Skin epidermis (tissue), 12 donors: ENCODE results near the gene PAXIP1.
"Not testable (repeated sequence)": the region's sequence is repeated elsewhere in the genome, so short reads cannot be mapped to it uniquely, and the experiment has no call there.

Experiments used
- H3K27ac ChIP-seq, 21 experiments: fragments of 200-600 bp; sonication (generic) in 11 of 21; one replicate each; pipeline ENCODE4 v1.5.0; 2020; ENCODE audit warnings: mild to moderate bottlenecking in 3 of 21, inconsistent platforms in 2 of 21, moderate library complexity in 2 of 21
- H3K4me3 ChIP-seq, 7 experiments: fragments of 200-600 bp; sonication (generic) in 2 of 7; one replicate each; pipeline ENCODE4 v1.5.0; 2020; ENCODE audit warnings: inconsistent platforms in 2 of 7, mild to moderate bottlenecking in 2 of 7, moderate library complexity in 1 of 7

Gene PAXIP1

DNA sequence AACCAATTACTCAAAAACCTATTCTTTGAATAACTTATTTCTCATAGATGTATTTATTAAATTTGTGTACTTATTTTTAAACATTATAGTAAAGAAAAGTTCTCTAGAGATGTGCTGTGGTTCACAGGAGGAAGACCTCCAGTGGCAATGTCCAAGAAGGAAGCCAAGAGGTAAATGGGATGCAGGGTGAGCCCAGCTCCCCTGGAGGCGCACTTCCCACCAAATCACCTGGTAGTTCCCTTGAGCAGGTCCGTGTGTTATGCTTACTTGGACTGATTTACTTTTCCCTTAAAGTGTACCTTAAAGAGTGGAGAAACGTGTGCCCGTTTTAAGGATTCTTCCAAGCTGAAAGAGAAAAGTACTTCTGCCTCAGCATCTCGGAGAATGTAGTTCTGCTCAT lies 55.3 kb downstream of the PAXIP1 start:
- no peak overlapping the region for H3K27ac ChIP-seq
- no peak overlapping the region for H3K4me3 ChIP-seq

DNA sequence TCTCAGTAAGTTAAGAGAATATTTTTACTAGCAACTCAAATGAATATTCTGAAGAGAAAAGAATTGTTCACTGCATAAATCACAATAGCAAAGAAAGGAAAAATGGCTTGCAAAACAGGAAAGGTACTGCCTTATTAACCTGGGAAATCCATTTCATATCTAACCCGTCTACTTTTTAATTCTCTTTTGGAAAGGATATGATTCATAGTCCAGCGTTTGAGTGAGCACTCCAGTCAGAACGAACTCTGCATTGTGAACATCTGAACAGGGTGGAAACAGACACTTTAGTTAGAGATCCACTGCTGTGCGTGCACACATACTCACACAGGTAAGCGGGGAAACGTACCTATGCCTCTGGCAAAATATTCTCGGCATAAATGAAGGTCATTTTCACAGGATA lies 56.8 kb downstream of the PAXIP1 start:
- H3K4me3 ChIP-seq: no peak overlapping the region
- no peak overlapping the region for H3K27ac ChIP-seq

DNA sequence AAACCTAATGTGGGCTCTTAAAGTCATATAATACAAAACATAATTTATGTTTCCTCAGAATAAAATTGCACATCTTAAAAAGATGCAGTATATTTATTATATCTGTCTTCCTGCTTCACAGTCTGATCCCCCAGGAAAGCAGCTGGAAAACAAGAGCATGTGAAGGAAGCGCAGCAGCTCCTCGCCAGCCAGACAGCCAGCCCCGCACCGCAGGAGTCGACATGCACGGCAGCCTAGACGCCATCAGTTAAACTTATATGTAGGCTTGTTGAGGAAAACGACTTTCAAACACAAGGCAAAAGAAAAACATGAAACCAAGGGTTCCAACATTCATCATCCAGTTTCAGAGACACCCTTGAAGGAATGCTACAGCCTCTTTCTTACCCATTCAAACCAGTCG lies 59.0 kb downstream of the PAXIP1 start:
- Histone ChIP-seq H3K27ac (no peak overlapping the region), H3K4me3 (no peak overlapping the region)

DNA sequence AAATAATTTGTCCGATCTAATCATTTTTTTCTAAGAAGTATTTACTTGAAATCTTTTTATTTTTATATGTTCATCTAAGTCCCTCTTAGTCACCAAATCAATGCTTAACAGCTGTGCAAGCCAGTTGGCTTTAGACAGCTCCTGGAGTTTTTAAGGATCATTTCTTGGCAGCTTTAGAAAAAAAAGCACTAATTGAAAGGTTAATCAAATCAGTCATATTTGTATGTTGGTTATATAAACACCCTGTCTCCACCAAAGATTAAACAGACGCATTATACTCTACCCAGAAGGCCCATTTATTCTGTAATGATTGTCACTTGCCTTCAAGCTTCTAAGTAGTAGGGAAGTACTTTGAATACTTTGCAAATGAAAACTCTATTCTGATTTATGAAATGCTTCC lies 60.2 kb downstream of the PAXIP1 start:
- no peak overlapping the region for H3K27ac ChIP-seq
- no peak overlapping the region for H3K4me3 ChIP-seq

DNA sequence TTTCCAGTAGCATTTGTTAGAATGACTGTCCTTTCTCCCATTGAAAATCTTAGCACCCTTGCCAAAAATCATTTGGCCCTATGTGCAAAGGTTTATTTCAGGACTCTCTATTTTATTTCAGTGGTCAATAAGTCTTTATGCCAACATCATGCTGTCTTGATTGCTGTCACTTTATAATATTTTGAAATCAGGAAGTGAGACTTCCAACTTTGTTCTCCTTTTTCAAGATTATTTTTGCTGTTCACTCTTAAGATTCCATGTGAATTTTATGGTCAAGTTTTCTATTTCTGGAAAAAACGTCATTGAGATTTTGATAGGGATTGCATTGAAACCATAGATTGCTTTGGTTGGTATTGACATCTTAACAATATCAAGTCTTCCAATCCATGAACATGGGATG lies 65.1 kb downstream of the PAXIP1 start:
- no peak overlapping the region for H3K4me3 ChIP-seq

DNA sequence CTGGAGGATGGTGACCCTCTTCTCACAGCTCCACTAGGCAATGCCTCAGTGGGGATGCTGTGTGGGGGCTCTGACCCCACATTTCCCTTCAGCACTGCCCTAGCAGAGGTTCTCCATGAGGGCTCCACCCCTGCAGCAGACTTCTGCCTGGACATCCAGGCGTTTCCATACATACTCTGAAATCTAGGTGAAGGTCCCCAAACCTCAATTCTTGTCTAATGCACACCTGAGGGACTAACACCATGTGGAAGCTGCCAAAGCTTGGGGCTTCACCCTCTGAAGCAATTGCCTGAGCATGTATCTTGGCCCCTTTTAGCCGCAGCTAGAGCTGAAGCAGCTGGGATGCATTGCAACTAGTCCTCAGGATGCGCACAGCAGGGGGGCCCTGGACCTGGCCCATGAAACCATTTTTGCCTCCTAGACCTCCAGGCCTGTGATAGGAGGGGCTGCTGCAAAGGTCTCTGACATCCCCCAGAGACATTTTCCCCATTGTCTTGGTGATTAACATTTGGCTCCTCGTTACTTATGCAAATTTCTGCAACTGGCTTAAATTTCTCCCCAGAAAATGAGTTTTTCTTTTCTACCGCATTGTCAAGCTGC lies 68.5 kb downstream of the PAXIP1 start:
- not testable (repeated sequence) for H3K4me3 ChIP-seq, H3K27ac ChIP-seq

More for the DNA sequence above, 65.1 kb downstream of the PAXIP1 start:
- no peak overlapping the region for H3K27ac ChIP-seq

DNA sequence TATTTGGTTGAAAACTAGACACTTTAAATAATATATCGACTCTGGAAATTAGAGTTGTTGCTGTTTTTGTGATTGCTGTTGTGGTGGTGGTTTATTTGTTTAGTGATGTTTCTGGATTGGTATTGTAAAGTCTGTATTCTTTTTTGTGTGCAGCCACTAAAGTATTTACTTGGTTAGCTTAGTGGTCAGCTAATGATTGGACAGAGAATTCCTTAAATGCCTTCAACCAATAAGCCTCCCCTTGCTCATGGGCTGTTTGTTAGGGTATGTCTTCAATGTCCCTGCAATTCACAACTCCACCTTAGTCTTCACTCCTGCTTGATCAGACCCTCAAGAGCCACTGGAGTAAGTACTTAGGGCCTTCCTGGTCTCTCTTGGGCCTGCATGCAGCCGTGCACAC lies 71.0 kb downstream of the PAXIP1 start:
- H3K4me3 ChIP-seq: no peak overlapping the region
- no peak overlapping the region for H3K27ac ChIP-seq

DNA sequence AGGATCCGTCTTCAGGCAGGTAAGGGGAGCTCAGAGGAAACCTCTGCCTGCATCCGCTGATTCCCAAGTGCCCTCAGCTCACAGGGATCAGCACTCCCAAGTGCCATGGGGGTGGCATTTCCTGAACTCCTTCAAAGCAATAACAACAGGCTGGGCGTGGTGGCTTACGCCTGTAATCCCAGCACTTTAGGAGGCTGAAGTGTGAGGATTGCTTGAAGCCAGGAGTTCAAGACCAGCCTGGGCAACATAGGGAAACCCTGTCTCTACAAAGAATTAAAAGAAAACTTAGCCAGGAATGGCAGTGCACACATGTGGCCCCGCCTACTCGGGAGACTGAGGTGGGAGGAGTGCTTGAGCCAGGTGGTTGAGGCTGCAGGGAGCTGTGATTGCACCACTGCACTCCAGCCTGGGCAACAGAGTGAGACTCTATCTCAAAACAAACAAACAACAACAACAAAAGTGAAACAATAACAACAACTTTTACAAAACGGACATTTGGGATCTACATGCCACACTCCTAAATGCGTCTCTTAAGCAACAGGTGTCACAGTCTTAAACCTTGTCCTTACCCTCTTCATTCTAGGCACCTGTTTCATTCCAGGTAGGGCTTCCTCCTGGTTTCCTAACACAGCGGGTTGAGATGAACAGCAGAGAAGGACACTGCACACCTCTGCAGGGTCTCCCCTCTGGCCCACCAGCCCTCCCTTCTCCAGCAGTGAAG lies 73.8 kb downstream of the PAXIP1 start:
- Histone ChIP-seq H3K27ac (peak overlapping the region in 19 of 21 experiments; percentile 60 to 94 (median 85)), H3K4me3 (peak overlapping the region; percentile 36 to 71 (median 63))

DNA sequence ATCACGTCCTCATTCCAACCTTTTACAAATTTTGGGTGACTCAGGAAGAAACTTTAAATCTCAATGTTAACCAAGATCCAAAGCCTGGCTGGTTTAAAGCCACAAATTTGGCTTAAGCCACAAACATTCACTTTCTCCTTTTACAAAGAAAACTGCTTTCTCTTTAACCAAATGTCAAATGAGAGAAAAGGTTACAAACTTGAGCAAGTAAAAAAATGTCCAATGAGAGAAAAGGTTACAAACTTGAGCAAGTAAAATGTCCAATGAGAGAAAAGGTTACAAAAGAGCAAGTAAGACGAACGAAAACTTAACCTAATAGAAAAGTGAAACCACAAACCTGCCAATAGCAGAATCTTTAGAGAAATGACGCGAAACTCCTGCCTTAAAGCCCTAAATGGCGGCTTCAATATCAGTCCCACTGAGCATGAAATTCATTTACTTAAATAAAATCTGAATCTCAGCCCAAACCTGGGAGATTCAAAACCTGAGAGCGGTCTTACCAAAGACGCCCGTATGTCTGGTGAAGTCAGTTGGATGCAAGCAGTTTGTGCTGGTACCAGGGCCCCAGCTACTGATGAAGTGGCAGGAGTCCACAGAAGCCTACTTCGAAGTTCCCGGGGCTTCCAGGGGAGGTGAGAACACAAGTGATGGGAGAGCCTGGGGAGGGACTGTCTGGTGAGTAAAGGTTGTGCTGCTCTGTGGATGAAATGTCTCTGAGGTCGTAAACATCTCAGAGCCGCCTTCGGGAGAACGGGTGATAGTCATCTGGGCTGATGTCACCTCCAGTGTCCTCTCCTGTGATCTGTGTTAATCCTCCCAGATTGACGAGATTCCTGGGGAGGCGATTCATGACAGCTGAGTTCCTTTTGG lies 74.6 kb downstream of the PAXIP1 start:
- Histone ChIP-seq H3K4me3 (peak overlapping the region; percentile 36 to 71 (median 63)), H3K27ac (peak overlapping the region; percentile 15 to 94 (median 81))

DNA sequence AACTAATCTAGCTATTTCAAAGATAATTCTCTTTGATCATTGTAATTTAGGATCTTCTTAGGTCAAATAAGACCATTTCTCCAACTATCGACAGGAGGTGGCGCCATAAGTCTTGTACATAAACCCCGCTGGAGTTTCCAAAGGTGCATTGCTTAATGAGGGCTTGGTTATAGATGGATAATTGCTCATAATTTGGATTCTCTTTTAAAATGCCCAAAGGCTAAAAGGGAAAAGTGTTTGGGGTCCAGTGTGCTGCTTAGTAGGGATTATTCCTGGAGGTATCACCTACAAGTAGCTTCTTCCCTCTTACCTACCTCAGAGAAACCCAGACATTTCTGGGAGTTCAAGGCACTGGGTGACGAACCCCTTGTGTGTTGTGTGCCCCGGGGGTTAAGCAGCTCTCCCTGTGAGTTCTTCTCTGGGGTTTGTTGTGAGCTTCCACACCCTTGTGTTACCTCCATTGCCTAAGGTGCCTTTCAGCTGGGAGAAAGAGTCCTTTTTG lies 75.2 kb downstream of the PAXIP1 start:
- H3K4me3 ChIP-seq: peak overlapping the region; percentile 36 to 71 (median 63)

DNA sequence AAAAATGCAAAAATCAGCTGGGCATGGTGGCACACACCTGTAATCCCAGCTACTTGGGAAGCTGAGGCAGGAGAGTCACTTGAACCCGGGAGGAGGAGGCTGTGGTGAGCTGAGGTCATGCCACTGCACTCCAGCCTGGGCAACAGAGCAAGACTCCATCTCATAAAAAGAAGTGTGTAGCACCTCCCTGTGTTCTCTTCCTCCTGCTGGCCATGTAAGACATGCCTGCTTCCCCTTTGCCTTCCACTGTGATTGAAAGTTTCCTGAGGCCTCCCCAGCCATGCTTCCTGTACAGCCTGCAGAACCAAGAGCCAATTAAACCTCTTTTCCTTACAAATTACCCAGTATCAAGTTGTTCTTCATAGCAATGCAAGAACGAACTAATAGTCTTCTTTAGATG lies 80.5 kb downstream of the PAXIP1 start:
- not testable (repeated sequence) for H3K4me3 ChIP-seq

More for the DNA sequence above, 75.2 kb downstream of the PAXIP1 start:
- H3K27ac ChIP-seq: peak overlapping the region in 20 of 21 experiments; percentile 15 to 94 (median 83)

DNA sequence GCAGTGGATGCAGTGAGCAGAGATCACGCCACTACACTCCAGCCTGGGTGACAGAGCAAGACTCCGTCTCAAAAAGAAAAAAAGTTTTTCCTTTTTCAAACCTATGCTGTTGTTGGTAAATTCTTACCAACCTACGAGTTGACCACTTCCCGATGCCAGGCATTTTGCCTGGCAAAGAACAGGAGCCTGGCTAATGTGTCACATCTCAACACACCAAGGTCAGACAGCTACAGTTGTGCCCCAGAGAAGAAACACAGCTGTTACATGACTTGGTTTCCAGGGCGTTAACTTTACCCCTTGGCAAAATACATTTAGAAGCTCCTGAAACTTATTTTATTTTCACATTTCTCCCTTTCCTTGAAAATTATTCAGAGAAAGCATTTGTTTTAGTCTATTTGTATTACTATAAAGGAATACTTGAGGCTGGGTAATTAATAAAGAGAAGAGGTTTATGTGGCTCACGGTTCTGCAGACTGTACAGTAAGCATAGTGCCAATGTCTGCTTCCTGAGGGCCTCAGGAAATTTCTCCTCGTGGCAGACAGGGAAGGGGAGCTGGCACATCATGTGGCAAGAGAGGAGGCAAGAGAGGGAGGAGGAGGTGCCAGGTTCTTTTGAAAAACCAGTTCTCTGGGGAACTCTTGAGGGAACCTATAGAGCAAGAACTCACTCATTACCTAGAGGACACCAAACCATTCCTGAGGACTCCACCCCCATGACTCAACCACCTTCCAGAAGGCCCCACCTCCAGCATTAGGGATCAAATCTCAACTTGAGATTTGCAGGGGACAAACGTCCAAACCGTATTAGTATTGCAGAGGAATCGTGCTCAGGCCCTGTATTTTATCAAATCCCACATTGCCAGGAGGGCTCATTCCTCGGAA lies 83.3 kb downstream of the PAXIP1 start:
- Histone ChIP-seq H3K4me3 (no peak overlapping the region), H3K27ac (no peak overlapping the region)

More for the DNA sequence above, 80.5 kb downstream of the PAXIP1 start:
- H3K27ac ChIP-seq: not testable (repeated sequence)

DNA sequence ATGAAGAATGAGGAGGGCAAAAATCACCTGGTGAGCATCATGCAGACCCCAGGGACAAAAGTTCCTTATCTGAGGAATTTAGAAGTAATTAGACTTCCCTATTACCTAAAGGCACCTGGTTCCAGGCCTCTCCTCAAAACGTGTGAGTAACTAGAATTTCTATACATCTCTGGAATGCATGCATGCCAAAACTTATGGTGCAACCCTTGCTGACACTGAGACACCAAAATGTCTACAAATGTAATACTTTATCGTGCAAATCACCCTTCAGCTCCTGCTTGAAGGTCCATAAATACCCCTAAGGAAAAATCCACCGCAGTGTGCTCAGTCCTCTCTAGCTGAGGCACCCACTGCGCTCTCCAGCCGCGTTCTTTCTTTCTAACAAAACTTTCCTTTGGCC lies 84.2 kb downstream of the PAXIP1 start:
- Histone ChIP-seq H3K4me3 (no peak overlapping the region), H3K27ac (no peak overlapping the region)

DNA sequence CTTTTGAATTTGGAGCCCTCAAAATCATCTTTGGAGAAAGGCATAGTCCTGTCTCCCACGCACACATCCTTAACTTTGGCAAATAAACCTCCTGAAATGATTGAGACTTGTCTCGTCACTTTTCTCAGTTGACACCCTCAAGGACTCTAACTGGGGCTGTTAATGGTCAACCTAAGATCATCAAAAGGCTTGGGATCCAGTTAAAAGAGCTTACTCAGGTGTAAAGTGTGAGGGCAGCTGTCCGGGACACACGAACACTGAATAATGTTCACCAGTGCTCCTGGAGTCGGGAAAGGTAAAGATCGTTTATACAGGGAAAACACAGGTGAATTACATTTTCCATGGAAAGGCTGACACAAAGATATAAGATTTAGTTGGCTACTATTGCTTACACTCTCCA lies 84.7 kb downstream of the PAXIP1 start:
- H3K4me3 ChIP-seq: no peak overlapping the region
- no peak overlapping the region for H3K27ac ChIP-seq

DNA sequence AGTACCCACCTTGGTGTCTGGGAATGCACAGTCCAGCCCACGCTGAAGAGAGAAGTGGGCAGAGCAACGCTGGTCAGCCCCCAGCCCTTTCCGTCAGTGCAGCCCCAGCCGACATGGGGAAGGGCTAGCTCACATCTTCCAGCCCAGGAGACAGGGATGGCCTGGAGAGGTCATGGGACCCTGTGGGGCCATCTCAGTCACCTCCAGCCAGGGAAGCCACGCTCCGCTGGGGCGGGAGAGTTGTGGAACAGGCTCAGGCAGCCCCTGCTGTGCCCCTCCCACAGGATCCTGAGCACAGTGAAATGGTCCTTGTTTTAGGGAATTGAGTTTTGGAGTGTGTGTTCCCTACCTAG lies 85.1 kb downstream of the PAXIP1 start:
- Histone ChIP-seq H3K27ac (no peak overlapping the region), H3K4me3 (no peak overlapping the region)

DNA sequence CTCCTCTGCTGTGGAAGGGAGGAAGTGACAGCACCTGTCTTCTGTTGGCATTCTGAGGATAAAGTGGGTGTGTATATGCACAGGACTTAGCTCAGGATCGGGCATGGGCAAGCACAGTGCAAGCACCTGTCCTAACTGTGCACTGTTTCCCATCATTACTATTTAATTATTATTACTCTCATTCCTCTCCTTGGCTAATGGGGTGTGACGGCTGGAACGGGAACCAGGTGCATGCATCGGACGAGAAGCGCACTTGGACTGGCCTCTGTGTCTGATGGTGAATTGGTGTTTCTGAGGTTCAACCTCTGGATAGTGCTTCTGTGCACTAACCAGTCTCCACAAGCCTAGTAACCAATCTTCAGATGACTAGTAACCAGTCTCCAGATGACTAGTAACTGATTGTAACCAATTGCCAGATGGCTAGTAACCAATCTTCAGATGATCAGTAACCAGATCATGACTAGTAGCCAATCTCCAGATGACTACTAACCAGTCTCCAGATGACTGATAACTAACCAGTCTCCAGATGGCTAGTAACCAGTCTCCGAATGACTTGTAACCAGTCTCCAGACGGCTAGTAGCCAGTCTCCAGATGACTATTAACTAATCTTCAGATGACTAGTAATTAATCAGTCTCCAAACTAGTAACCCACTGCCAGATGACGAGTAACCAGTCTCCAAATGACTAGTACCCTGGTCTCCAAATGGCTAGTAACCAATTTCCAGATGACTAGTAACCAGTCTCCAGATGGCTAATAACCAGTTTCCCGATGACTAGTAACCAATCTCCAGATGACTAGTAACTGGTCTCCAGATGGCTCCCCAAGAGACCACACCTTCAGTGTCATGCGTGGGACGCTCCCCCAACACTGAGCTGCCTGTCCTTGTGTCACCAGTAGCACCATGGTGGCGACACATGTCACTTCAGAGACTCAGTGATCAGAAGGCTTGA lies 85.8 kb downstream of the PAXIP1 start:
- no peak overlapping the region for H3K27ac ChIP-seq
- no peak overlapping the region for H3K4me3 ChIP-seq

DNA sequence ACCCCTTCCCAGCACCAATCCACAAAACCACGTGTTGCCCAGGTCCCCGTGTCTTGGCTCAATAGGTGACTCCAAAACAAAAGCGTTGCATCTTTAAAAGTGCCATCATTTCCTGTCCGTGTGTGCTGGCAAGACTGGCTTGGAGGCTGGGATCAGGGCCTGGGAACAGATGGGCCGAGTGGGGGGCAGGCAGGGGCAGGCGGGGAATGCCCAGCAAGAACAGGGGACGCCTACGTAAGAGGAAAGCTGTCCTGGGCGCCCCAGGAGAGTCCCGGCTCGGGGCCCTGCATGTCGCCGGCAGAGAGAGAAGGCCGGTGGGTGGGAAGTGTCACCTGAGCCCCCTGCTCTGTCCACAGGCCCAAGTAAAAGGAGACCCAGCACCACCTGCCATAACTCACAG lies 86.5 kb downstream of the PAXIP1 start:
- Histone ChIP-seq H3K4me3 (no peak overlapping the region), H3K27ac (no peak overlapping the region)

DNA sequence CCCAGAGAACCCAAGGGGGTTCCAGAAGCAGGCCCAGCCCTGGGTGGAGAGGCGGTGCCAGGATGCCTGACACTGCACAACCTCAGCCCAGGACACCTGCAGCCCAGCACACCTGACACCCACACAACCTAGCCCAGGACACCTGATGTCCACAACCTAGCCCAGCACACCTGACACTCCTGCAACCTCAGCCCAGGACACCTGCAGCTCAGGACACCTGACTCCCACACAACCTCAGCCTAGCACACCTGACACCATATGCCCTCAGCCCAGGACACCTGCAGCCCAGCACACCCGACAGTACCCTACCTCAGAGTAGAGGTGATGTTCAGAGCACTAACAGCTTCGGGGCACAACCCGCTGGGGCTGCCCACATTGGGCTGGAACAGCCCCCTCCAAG lies 87.3 kb downstream of the PAXIP1 start:
- Histone ChIP-seq H3K4me3 (no peak overlapping the region), H3K27ac (no peak overlapping the region)

DNA sequence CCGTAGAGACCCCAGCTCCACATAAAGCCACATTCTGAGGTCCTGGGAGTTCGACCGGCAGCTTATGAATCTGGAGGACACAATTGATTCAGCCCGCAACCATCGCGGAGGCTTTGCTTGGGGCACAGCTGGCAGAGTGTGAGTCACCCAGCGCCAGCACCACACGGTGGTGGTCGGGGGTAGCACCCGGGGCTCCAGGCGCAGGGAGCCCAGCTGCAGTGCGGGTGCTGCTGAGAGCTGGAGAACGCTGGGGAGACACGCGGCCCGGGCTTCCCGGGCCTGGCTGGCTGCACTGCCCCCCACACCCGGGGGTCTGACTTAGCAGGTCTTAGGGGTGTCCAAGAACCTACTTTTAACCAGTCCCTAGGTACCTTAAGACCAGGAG lies 87.9 kb downstream of the PAXIP1 start:
- Histone ChIP-seq H3K27ac (no peak overlapping the region), H3K4me3 (no peak overlapping the region)
